Common myeloid progenitor, CD34-positive (primary cell): Measurements from ENCODE around the gene SAMMSON.

ENCODE experiments used
- CTCF ChIA-PET: fragments of 350-600 bp; sonication (Branson Sonifier 250); formaldehyde crosslinking; loops from one replicate; lab custom pipeline; 2021; ENCODE audit warnings: antibody characterized with exemption; lab: Charles Lee
- POLR2A ChIA-PET: fragments of 350-600 bp; sonication (Branson Sonifier 250); formaldehyde crosslinking; loops from one replicate; lab custom pipeline; 2021; ENCODE audit warnings: antibody characterized with exemption; lab: Charles Lee
- DNase-seq, 3 donors: peaks; one replicate each; pipeline versions ENCODE4 v3.0.0 to v3.0.0-alpha.2; 2013
- H3K27ac ChIP-seq, 2 experiments: 1 replicate in 1 of 2; 2 replicates in 1 of 2; pipeline ENCODE4 v1.7.0; 2013; ENCODE audit warnings: inconsistent platforms in 2 of 2, low read length in 2 of 2, mild to moderate bottlenecking in 2 of 2, low read depth in 1 of 2, moderate library complexity in 1 of 2; ENCODE audit not compliant: severe bottlenecking in 2 of 2, insufficient read depth in 1 of 2, poor library complexity in 1 of 2
- H3K27me3 ChIP-seq, 5 experiments: replicated peaks in 2 of 5; 1 replicate in 3 of 5; 2 replicates in 2 of 5; pipeline versions ENCODE4 v1.6.1 to v1.7.0; 2013; ENCODE audit warnings: low read length in 4 of 5, mild to moderate bottlenecking in 2 of 5, moderate library complexity in 2 of 5, inconsistent platforms in 1 of 5; ENCODE audit not compliant: insufficient read depth in 5 of 5, control insufficient read depth in 4 of 5
- H3K36me3 ChIP-seq, 4 experiments: 1 replicate in 2 of 4; 2 replicates in 2 of 4; pipeline versions ENCODE4 v1.6.1 to v1.7.0; 2013; ENCODE audit warnings: low read length in 3 of 4, control low read depth in 1 of 4, mild to moderate bottlenecking in 1 of 4; ENCODE audit not compliant: control insufficient read depth in 4 of 4, insufficient read depth in 4 of 4
- H3K4me1 ChIP-seq, 4 experiments: 1 replicate in 3 of 4; 2 replicates in 1 of 4; pipeline versions ENCODE4 v1.6.1 to v1.7.1; 2013; ENCODE audit warnings: low read length in 3 of 4, mild to moderate bottlenecking in 3 of 4, control low read depth in 1 of 4, inconsistent platforms in 1 of 4, moderate library complexity in 1 of 4; ENCODE audit not compliant: control insufficient read depth in 4 of 4, insufficient read depth in 4 of 4; ENCODE audit errors: control extremely low read depth in 1 of 4
- H3K4me3 ChIP-seq, 7 experiments: 1 replicate in 4 of 7; 2 replicates in 3 of 7; pipeline versions ENCODE4 v1.5.1 to v1.7.0; 2013; ENCODE audit warnings: mild to moderate bottlenecking in 7 of 7, low read length in 6 of 7, moderate library complexity in 6 of 7, inconsistent platforms in 2 of 7, low read depth in 2 of 7, control low read depth in 1 of 7; ENCODE audit not compliant: insufficient read depth in 4 of 7, control insufficient read depth in 1 of 7; ENCODE audit errors: extremely low read depth in 1 of 7
- H3K9me3 ChIP-seq, 5 experiments: 1 replicate in 4 of 5; 2 replicates in 1 of 5; pipeline versions ENCODE4 v1.6.1 to v1.7.1; 2013; ENCODE audit warnings: low read length in 4 of 5, mild to moderate bottlenecking in 2 of 5, inconsistent platforms in 1 of 5, low read depth in 1 of 5, moderate library complexity in 1 of 5; ENCODE audit not compliant: control insufficient read depth in 4 of 5, insufficient read depth in 2 of 5; ENCODE audit errors: control extremely low read depth in 1 of 5
- WGBS: methylation state at CpG from one replicate; pipeline ENCODE4 v1.1.5; 2013; ENCODE audit not compliant: insufficient coverage; 5-methylcytosine and 5-hydroxymethylcytosine counted together

The SAMMSON gene

DNA sequence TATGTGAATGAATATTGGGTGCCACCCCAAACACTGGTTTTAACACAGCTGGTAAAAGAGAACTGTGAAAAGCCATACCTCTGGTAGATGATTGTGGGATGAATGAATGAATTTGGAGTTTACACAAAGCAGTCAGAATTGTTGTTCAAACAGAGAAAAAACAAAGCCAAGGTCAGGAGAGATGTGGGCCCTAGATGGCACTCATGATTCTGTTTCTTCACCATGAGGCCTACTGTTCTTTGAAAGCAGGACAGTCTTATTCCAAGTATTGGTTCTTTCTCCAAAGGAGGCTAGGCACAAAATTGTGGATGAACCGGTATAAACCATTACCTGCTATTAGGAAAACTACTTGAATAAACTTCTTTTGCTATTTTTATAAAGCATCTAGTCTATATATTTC, 97.6 kb downstream of the SAMMSON start:
- CTCF ChIA-PET, result no interaction called here
- no CpG with 5 or more reads among the region's 1 CpG for WGBS

GRCh38 chr3:70108072-70108471, 108.5 kb downstream of the SAMMSON start:
- peaks cover 0 to 4% (median 0%) of the 10 kb centered on the region in 5 experiments for H3K27me3 ChIP-seq
- H3K4me3 ChIP-seq, result no peak overlapping the region
- WGBS, result 62% methylated on average over 5 of the region's 6 CpGs
- H3K9me3 ChIP-seq, result no peaks in the 10 kb centered on the region
- POLR2A ChIA-PET, result no interaction called here
- CTCF ChIA-PET, result interaction anchor here (1.4 to 1.8 kb wide), 2 partner anchors 10 to 13 kb away, joined by 3 read pairs; no protein-coding TSS in a partner anchor
- H3K27ac ChIP-seq, result no peak overlapping the region
- H3K4me1 ChIP-seq, result no peaks in the 10 kb centered on the region
- no peaks in the 10 kb centered on the region for H3K36me3 ChIP-seq
- DNase-seq, result peak in 2 of 3 donors; percentile 2 to 6

More for the DNA sequence above, 97.6 kb downstream of the SAMMSON start:
- Histone ChIP-seq H3K4me3 (no peak overlapping the region), H3K36me3 (no peaks in the 10 kb centered on the region), H3K4me1 (no peaks in the 10 kb centered on the region), H3K27me3 (no peaks in the 10 kb centered on the region), H3K9me3 (no peaks in the 10 kb centered on the region), H3K27ac (no peak overlapping the region)
- POLR2A ChIA-PET, result no interaction called here
- DNase-seq, result no peak

GRCh38 chr3:70108546-70108945, 109.0 kb downstream of the SAMMSON start:
- no peak overlapping the region for H3K27ac ChIP-seq
- ChIA-PET CTCF (interaction anchor here (1.4 to 1.8 kb wide), 2 partner anchors 10 to 14 kb away, joined by 3 read pairs; no protein-coding TSS in a partner anchor), POLR2A (no interaction called here)
- no peaks in the 10 kb centered on the region for H3K4me1 ChIP-seq
- DNase-seq, result no peak
- WGBS, result 100% methylated on average over 1 of the region's 3 CpGs
- H3K9me3 ChIP-seq, result no peaks in the 10 kb centered on the region
- H3K36me3 ChIP-seq, result no peaks in the 10 kb centered on the region
- H3K27me3 ChIP-seq, result peaks cover 0 to 4% (median 0%) of the 10 kb centered on the region in 5 experiments
- no peak overlapping the region for H3K4me3 ChIP-seq

GRCh38 chr3:70110066-70110465, 110.5 kb downstream of the SAMMSON start:
- H3K36me3 ChIP-seq, result no peaks in the 10 kb centered on the region
- no peak overlapping the region for H3K4me3 ChIP-seq
- no peak overlapping the region for H3K27ac ChIP-seq
- WGBS, result 60% methylated on average over 1 of the region's 2 CpGs
- H3K27me3 ChIP-seq, result peaks cover 0 to 6% (median under 1%) of the 10 kb centered on the region in 5 experiments
- CTCF ChIA-PET, result interaction anchor here (1.0 kb wide), 1 partner anchor 18 kb away, joined by 3 read pairs; no protein-coding TSS in a partner anchor
- POLR2A ChIA-PET, result no interaction called here
- no peak for DNase-seq
- H3K4me1 ChIP-seq, result no peaks in the 10 kb centered on the region
- H3K9me3 ChIP-seq, result no peaks in the 10 kb centered on the region

DNA sequence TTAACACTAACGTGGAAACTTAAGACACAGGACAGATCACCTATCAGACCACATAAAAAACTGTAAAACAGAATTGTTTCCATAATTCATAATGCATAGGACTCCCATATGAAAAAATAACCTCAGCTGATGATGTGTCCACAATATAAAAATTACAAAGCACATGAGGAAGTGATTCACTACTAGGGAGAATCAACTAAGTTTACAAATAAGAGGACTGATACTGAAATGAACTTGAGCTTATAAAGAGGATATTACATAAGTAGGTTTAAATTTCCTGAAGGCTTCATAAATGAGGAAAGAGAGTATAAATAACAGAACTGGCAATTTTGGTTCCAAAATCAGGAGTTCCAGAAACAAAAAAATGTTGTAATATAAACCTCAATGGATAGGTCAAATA, 111.9 kb downstream of the SAMMSON start:
- no peak for DNase-seq
- Histone ChIP-seq H3K9me3 (no peaks in the 10 kb centered on the region), H3K4me1 (no peaks in the 10 kb centered on the region), H3K27ac (no peak overlapping the region), H3K27me3 (peaks cover 0 to 10% (median 3%) of the 10 kb centered on the region in 5 experiments), H3K4me3 (no peak overlapping the region), H3K36me3 (no peaks in the 10 kb centered on the region)
- 100% methylated on average over 1 of the region's 1 CpG for WGBS
- ChIA-PET CTCF (interaction anchor here (0.6 kb wide), 1 partner anchor 1538 kb away, joined by 3 read pairs; no protein-coding TSS in a partner anchor), POLR2A (no interaction called here)

DNA sequence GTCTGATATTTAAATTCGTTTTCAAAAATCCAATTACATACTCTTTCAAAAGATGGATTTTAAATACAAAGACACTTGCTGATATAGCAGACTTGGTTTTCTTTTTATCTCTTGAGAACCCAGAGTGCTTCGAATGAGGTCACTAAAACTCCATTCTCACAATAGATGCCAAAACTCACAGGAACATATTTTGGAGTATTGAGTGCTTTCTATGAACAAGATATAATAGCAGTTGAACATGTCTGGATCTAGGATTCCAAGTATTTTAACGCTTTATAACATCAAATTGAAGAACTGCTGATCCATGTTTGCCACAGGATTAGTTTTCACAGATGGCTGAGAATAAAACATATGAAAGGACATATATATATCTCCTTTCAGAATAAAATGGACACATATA, 113.2 kb downstream of the SAMMSON start:
- H3K27ac ChIP-seq, result no peak overlapping the region
- 80% methylated on average over 1 of the region's 3 CpGs for WGBS
- no peak for DNase-seq
- no peaks in the 10 kb centered on the region for H3K9me3 ChIP-seq
- no peak overlapping the region for H3K4me3 ChIP-seq
- ChIA-PET POLR2A (no interaction called here), CTCF (no interaction called here)
- no peaks in the 10 kb centered on the region for H3K36me3 ChIP-seq
- H3K4me1 ChIP-seq, result no peaks in the 10 kb centered on the region
- peaks cover 0 to 12% (median 3%) of the 10 kb centered on the region in 5 experiments for H3K27me3 ChIP-seq

DNA sequence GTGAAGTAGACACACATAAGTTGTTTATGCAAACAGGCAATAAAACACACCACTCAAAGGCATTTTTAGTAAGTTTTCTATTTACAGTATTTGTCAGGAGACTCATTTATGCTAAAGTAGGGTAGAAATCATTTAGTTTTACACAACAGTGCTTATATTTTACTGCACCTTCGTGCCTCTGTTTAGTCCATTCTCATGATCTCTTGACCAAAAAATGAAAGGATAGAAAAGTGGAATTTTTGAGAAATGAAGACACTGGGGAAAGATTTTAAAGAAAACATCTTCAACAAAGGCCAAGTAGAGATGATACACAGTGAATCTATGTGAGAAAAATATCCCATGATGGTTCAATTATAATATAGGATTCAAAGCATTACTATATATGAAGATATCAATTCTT, 114.9 kb downstream of the SAMMSON start:
- Histone ChIP-seq H3K4me1 (no peaks in the 10 kb centered on the region), H3K9me3 (peaks cover 0 to 2% (median 0%) of the 10 kb centered on the region in 5 experiments), H3K27me3 (peaks cover 0 to 10% (median 6%) of the 10 kb centered on the region in 5 experiments), H3K4me3 (no peak overlapping the region), H3K36me3 (no peaks in the 10 kb centered on the region), H3K27ac (no peak overlapping the region)
- no peak for DNase-seq
- ChIA-PET POLR2A (interaction anchor here (0.5 kb wide), 1 partner anchor 242 kb away, joined by 3 read pairs; no protein-coding TSS in a partner anchor), CTCF (interaction anchor here (1.6 kb wide), 1 partner anchor 8 kb away, joined by 4 read pairs; no protein-coding TSS in a partner anchor)
- no CpG with 5 or more reads among the region's 1 CpG for WGBS
